22Rv1 (cell line): ENCODE results near the gene MEGF11.

Source experiments
- H3K27ac ChIP-seq: fragments of 450-650 bp; 2 replicates; pipeline ENCODE4 v1.5.1; 2017
- ZFX ChIP-seq: fragments of 450-650 bp; IDR thresholded peaks from 2 replicates; pipeline ENCODE4 v1.6.1; 2017; ENCODE audit warnings: antibody characterized with exemption, borderline replicate concordance
- TF ChIP-seq, protein P1 (sequence below): fragments of 450-650 bp; IDR thresholded peaks from 2 replicates; pipeline ENCODE4 v1.5.1; 2017; ENCODE audit warnings: mild to moderate bottlenecking

Gene MEGF11

DNA sequence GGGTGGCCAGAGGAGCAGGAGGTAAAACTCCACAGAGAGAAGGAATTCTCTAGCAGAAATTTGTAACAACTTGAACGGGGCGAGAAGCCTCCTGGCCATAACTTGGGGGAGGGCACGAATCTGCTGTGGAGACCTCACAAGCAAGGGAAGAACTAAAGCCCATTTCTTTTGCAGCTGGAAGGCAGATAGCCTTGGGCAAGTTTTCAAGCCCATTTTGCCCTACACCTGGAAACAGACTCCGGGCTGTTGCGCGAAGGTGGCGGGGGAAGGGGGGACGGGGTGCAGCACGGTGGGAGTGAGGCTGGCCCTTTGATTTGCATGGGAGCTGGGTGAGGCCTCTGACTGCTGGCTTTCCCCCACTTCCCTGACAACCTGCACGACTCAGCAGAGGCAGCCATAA is 168.8 kb downstream of the MEGF11 start:
- no peak overlapping the region for H3K27ac ChIP-seq
- TF ChIP-seq, protein P1, sequence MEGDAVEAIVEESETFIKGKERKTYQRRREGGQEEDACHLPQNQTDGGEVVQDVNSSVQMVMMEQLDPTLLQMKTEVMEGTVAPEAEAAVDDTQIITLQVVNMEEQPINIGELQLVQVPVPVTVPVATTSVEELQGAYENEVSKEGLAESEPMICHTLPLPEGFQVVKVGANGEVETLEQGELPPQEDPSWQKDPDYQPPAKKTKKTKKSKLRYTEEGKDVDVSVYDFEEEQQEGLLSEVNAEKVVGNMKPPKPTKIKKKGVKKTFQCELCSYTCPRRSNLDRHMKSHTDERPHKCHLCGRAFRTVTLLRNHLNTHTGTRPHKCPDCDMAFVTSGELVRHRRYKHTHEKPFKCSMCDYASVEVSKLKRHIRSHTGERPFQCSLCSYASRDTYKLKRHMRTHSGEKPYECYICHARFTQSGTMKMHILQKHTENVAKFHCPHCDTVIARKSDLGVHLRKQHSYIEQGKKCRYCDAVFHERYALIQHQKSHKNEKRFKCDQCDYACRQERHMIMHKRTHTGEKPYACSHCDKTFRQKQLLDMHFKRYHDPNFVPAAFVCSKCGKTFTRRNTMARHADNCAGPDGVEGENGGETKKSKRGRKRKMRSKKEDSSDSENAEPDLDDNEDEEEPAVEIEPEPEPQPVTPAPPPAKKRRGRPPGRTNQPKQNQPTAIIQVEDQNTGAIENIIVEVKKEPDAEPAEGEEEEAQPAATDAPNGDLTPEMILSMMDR, result no peak
- TF ChIP-seq ZFX, result no peak

DNA sequence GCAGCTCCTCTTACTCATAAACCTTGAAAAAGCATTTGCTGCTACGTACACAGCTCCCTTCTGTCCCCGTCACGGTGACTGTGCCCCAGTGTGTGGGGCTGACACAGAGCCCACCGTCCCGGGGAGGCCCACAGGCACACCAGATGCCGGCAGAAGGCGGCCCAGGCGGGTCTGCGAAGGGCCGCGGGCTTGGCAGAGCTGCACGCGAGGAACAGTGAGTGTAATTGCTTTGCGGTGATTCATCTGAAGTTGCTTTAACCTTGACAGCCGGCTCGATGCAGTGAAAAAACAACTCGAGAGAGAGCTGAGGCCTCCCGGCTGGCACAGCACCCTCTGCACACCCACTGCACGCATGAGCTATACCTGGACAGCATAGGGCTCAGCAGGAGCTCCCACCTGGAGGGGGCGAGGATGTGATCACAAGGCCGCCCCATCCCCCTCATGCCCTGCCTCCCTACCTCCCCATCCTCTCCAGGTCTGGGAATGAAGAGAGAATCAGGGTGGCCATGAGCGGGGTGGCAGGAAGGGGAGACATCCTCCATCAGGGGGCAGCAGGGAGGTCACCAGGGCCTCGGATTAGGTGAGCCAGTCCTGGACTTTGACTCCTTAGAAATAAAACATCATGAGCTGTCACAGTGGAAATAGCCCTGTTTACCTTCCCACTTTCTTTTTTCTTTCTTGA is 172.7 kb downstream of the MEGF11 start:
- H3K27ac ChIP-seq, result no peak overlapping the region
- TF ChIP-seq ZFX, result no peak
- TF ChIP-seq, protein P1, result no peak

DNA sequence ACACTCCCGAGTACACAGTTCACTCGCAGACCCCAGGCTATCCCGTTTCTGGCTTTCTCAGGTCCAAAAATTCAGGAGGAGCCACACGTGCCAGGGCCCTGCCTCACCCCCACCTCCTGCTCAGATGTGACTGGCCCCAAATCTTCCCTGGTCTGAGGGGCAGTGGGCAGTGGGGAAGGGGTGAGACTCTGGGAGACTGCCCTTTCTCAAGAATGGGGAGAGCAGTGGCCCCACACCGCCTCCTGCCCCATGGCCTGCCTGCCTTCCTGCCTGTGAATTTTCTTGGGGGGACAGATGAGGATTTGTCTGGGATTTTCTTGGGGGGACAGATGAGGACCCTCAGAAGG is 174.6 kb downstream of the MEGF11 start:
- no peak overlapping the region for H3K27ac ChIP-seq
- no peak for TF ChIP-seq ZFX
- TF ChIP-seq, protein P1, result no peak

DNA sequence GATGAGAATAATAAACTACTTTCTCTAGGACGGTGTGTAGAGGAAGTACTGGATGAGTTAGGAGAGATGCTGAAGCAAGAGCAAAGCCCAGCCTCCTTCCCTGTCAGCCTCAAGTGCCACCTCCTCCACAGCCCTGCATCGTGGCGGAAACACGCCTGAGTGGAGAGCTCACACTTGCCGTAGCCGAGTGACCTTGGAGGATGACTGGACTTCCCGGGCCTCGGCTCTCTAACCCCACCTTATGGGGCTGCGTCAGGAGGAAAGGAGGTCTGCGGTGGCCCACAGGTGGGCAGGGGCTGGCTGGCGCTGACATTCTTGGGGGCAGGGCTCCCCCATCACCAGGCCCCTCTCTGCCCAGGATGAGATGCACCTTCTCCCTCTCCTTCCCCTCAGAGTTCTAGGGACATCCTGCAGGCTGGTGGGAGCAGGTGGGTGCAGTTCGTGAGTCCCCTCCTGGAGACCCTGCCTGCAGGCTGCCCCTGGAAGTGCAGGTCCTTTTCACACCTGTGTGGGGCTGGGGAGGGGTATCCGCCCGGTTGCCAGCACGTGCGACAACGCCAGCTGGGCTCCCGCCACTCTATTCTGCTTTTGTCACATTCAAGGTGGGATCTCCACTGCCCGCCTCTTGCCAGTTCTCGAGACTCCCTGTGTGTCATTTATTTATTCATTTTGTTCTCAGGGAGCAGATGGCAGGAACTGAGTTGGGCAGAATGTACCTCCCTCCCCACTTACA is 175.2 kb downstream of the MEGF11 start:
- TF ChIP-seq ZFX, result no peak
- TF ChIP-seq, protein P1, result no peak
- no peak overlapping the region for H3K27ac ChIP-seq

DNA sequence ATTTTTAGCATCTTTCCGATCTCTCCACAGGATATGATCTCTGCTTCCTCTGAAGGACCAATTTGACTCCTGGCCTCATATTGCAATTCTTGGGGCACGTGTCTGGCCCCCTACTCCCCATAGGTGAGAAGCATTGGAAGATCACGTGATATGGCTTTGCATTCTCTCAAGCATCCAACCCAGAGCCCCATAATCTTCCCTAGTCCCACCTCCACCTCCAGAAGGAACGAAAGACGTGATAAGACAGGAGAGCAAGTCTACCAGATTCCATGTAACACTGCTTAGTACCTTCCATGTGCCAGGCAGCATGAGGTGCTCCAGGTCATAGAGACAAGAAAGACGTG is 176.3 kb downstream of the MEGF11 start:
- no peak for TF ChIP-seq ZFX

DNA sequence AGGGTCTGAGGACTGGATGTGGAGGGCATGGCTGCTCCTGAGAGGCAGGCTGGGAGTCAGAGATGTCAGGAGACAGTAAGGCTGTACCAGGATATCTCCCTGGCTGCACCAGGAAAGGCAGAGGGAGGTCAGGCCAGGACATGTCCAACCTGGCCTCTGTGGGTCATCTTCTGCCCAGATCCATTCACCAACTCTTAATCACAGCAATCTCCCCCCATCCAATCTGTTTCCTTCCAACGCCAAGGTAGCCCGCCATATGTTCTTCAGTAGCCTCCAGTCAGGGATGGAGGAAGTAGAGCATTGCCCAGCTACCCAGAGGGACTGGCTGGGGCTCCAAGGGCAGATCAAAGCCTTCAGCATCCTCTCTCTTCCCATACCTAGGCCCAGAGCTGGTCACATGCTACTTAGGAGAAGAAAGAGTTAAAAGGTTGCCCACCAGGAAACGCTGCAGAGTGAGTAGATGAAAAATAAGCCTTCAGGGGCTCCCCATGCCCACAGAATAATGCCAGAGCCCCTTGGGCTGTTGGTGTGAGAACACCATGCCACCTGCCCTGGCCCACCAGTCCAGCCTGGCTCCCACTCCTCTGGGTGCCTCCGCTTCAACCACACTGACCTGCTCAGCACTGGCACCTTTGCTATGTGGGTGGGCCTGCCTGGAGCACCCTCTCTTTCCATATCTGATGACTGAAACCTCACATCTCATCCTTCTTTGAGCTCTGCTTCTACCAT is 176.8 kb downstream of the MEGF11 start:
- H3K27ac ChIP-seq, result no peak overlapping the region
- TF ChIP-seq, protein P1, result no peak
- no peak for TF ChIP-seq ZFX

More for the DNA sequence above, 176.3 kb downstream of the MEGF11 start:
- no peak overlapping the region for H3K27ac ChIP-seq

DNA sequence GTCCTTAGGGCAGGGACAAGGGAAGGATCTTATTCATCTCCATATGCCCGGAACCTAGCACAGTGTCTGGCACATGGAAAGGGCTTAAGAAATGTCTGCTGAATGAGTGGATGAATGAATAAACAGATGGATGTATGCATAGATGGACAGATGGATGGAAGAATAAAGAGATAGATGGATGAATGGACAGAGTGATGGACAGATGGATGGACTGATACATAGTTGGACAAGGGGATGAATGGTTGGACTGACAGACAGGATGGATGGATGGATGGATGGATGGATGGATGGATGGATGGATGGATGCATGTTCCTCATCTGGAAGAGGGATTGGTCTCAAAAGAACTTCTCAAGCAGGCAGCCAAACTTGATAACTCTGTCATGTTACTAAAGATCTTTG is 177.6 kb downstream of the MEGF11 start:
- no peak overlapping the region for H3K27ac ChIP-seq
- no peak for TF ChIP-seq ZFX
- TF ChIP-seq, protein P1, result no peak
